Fibroblast of mammary gland (primary cell): ENCODE results near the gene SMAD1.

Experiments used
- DNase-seq: peaks from one replicate; pipeline ENCODE4 v3.0.0-alpha.2; 2010; ENCODE audit warnings: low read depth
- H3K4me3 ChIP-seq: 2 replicates; pipeline ENCODE4 v1.5.1; 2011; ENCODE audit warnings: low read depth, mild to moderate bottlenecking, low read length, moderate library complexity; ENCODE audit not compliant: control insufficient read depth
- TF ChIP-seq, protein P1 (sequence below): conservative IDR thresholded peaks from 2 replicates; pipeline ENCODE4 v1.5.1; 2011; ENCODE audit warnings: low read depth, low read length, inconsistent platforms; ENCODE audit not compliant: control insufficient read depth, insufficient read depth

The SMAD1 gene

DNA sequence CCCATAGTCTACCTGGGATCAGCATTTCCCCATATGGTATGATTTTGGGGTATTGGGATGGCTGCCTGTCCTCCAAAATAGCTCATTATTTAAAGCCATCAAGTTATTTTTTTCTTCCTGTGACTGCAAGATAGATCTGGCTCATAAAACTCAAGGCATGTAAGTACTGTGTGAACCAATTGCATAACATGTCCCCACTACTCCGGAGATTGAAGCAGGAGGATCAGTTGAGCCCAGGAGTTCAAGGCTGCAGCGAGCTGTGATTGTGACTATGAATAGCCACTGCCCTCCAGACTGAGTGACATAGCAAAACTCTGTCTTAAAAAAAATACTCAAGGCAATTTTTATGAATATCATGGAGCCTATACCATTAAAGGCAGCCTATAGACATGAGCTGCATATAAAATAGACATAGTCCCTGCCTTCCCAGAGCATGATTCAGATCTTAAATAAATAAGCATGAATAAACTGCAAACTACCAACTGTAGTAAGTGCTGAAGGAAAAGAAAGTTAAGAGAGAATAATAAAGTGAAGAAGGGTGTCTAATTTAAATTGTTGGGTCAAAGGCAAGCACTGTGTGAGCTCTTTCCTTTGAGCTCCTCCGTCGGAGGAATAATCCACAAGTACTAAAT lies 120.6 kb downstream of the SMAD1 start:
- no peak overlapping the region for H3K4me3 ChIP-seq
- TF ChIP-seq, protein P1, sequence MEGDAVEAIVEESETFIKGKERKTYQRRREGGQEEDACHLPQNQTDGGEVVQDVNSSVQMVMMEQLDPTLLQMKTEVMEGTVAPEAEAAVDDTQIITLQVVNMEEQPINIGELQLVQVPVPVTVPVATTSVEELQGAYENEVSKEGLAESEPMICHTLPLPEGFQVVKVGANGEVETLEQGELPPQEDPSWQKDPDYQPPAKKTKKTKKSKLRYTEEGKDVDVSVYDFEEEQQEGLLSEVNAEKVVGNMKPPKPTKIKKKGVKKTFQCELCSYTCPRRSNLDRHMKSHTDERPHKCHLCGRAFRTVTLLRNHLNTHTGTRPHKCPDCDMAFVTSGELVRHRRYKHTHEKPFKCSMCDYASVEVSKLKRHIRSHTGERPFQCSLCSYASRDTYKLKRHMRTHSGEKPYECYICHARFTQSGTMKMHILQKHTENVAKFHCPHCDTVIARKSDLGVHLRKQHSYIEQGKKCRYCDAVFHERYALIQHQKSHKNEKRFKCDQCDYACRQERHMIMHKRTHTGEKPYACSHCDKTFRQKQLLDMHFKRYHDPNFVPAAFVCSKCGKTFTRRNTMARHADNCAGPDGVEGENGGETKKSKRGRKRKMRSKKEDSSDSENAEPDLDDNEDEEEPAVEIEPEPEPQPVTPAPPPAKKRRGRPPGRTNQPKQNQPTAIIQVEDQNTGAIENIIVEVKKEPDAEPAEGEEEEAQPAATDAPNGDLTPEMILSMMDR: no peak
- DNase-seq: no peak

GRCh38 chr4:145605941-145606340 lies 124.3 kb downstream of the SMAD1 start:
- no peak for DNase-seq
- H3K4me3 ChIP-seq: no peak overlapping the region
- TF ChIP-seq, protein P1: no peak
